ENCODE measurements around the gene SF3B1.
"Not testable (repeated sequence)": the region's sequence is repeated elsewhere in the genome, so short reads cannot be mapped to it uniquely, and the experiment has no call there.

Gene SF3B1

DNA sequence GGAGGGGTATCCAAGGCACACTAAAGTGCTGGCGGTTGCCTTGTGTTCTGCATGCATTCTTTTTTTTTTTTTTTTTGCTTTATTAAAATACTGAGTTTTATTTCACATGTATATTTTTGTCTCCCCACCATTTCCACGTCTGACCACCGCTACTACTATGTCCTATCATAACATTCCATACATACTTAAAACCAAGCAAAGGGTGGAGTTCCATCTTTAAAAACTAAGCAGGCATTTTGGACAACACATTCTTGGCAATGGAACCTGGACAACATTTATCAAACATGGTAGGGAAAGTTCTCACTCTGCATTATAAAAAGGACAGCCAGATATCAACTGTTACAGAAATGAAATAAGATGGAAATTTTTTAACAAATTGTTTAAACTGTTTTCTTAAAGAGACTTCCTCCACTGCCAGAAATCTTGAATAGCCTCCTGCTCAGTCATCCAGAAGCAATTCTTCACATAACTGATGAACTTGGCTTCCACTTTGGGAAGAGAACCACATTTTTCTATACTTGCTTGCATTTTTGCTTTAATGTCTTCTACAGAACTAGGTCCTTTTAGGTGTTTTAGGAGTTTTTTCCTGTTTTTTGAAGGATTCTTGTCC, 55.4 kb downstream of the SF3B1 start:
- not testable (repeated sequence) for DNase-seq

DNA sequence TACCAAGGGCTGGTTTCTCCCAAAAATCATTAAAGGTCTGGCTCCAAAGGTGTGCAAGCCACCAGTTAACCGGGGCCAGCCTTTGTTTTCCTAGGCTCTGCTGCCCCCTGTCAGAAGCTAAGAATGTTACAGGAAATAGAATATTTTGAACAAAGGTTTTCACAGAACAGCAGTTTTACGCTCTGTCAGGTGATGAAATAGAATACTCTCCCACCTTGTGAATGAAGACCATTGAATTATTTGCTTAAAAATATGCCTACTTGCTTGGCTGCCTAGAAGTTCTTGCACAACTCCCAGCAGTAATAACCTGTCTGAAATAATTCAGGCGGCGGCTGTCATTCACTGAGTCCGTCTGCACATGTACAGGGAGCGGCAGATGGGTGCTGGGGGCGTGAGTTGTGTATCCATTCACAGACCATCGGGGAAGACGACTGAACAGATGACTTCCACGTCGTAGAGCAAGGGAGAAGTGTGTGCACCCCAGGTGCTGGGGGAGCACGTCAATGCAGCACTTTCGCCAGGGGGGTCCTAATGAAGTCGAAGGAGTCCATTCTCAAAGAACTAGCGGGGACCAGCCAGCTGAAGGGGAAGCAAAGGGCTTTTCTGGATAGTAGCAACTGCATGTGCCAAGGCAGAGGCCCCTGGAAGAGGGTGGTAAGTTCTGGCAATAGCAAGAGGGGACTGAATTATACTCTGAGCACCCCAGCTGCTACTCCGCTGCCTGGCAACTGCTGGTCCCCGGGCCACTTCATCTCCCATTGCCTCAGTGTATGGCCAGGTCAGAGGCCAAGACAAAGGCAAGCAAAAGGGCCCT, 56.1 kb downstream of the SF3B1 start:
- peak; percentile 70 for DNase-seq

DNA sequence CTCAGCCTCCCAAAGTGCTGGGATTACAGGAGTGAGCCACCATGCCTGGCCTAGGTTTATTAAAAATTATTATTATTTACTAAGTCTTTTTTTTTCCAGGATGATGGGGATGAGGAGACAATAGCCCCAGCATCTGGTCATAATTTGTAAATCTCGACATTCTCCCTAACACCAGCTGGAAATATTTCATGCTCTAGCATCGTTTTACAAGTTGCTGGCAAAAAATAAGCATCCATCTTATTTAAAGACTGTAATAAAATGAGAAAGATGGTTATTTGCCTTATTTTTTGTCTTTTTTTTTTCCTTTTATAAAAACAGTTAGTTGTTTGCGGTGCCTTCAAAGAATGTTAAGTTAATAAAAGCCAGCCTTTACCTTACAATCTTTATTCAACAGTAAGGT, 56.7 kb downstream of the SF3B1 start:
- DNase-seq = no peak

DNA sequence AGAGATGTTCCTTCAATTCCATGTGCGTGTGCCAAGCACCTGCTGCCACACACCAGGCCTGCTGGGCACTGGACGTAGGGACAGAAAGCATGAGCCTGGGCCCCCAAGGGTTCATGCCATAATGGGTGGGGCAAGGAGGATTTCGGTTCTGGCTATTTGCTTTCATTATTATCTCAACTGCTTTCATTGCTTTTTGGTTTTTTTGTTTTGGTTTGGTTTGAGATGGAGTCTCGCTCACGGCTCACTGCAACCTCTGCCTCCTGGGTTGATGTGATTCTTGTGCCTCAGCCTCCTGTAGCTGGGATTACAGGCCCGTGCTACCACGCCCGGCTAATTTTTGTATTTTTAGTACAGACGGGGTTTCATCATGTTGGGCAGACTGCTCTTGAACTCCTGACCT, 57.2 kb downstream of the SF3B1 start:
- DNase-seq = no peak

DNA sequence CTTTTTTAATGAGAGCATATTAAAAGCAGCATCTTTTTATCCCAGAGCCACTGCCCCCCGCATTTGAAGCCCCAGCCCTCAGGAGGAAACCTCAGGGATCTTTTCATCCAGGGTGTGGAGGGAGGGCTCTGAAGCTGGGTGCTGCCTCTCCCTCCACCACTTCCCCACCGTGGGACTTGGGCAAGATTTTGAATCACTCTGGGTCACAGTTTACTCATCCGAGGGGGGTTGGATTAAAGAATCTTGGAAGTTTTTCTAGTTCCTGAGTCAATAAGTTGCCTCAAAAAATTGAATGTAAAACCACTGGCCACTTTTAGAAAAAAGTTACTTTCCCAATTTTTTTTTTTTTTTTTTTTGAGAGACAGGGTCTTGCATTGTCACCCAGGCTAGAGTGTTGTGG, 62.2 kb downstream of the SF3B1 start:
- no peak for DNase-seq

DNA sequence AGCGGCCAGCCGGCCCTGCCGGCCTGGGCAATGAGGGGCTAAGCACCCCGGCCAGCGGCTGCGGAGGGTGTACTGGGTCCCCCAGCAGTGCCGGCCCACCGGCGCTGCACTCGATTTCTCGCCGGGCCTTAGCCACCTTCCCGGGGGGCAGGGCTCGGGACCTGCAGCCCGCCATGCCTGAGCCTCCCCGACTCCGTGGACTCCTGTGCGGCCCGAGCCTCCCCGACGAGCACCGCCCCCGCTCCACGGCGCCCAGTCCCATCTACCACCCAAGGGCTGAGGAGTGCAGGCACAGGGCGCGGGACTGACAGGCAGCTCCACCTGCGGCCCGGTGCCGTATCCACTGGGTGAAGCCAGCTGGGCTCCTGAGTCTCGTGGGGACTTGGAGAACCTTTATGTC, 64.2 kb downstream of the SF3B1 start:
- not testable (repeated sequence) for DNase-seq

DNA sequence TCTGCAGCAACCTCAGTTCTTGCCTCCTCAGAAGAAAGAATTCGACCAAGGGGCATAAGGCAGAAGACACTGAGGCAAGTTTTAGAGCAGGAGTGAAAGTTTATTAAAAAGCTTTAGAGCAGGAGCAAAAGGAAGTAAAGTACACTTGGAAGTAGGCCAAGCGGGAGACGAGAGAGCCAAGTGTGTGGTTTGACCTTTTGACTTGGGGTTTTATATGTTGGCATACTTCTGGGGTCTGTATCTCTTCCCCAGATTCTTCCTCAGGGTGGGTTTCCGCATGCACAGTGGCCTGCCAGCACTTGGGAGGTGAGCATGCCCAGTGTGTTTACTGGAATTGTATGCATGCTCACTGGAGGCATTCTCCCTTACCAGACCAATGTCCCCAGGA, 64.9 kb downstream of the SF3B1 start:
- DNase-seq = no peak

DNA sequence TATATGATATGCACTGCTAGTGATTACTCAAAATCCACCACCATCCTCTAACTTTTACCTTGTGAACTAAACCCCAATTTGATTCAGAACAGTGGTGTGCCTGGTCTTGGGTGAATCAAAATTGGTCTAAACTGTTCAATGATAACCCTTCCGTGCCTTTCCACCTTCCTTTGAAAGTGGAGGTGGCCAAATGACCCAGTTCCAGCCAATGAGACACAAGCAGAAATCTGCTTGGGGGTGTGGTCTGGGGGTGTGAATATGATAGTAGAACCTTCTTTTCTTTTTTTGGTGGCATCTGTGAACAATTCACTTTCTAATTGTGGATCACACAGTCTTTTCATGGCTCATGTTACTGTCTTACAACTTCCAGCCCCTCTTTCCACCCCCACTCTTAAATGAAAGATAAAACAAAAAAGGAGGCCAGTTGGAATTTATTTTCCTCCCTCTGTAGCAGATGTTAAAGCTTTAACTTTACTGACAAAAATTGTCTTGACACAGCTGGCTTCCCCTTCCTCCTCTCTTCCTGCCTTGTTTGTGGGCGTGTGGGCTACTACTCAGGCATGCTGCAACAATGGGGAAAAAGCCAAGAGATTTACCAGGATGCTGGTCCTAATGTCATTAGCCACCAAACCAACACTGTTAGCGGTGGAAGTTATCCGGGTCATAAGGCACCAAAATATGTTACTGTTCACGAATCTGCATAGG, 65.4 kb downstream of the SF3B1 start:
- no peak for DNase-seq

DNA sequence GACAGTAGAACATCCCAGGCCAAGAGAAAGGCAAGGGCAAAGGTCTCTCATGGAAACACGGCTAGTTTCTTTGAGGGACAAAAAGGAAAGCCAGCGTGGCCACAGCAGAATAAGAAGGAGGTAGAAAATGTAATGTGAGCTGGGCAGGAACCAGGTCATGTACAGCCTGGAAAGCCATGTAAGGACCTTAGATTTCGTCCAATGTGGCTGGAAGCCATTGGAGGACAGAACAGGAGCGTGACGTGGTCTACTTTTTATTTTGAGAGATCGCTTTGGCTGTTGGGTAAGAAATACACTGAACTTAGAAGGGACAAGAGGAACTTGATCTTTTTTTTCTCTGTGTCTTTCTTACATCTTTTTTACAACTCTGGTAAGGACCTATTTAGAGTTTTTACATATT, 66.4 kb downstream of the SF3B1 start:
- no peak for DNase-seq

DNA sequence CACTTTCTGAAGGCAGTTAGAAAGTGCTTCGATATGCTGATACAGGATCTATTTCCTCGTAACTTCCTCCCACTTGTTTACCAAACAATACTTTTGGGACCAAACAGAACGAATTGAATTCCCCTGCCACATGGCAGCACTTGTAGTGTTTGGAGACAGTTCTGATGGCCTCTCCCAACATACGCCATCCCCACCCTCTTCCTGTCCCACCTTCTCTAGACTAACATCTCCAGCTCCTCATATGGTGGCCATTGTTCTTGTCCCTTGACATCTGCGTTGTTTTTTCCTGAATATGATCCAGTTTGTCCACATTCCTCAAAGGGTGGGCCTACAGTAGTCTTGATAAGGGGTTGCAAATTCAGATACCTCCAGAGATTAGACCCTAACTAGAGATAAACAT, 70.8 kb downstream of the SF3B1 start:
- no peak for DNase-seq

DNA sequence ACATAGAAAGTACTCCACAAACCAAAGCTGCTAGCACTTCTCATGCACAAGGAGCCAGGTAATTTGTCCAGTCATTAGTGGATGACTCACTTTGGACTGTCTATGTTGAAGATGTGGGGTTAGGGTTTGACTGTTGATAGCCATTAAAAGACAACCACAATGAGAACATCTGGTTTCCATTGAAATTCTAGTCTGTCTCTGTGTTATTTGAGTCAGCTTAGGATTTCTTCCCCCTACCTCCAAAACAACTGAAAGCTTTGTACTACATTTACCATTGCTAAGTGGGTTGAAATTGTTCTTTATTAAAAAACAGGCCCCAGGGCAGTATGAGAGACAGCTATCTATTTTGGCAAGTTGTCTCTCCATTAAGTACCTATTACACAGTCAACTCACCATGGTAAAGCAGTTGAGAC, 74.1 kb downstream of the SF3B1 start:
- DNase-seq = no peak

DNA sequence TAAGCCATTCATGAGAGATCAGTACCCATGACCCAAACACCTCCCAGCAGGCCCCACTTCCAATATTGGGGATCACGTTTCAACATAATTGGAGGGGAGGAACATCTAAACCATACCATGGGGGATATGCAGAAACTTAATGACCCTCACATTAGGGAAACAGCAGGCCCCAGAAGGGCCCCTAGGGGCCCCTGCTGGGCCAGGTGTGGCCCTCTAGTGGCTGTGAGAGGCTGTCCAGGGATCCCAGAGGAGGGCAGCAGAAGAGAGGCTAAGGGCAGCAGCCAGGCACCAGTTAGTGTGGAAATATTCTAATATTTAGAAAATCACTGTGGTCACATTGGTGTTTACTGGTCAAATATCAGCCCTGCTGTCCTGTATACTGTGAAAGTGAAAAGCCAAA, 75.0 kb downstream of the SF3B1 start:
- DNase-seq = no peak

DNA sequence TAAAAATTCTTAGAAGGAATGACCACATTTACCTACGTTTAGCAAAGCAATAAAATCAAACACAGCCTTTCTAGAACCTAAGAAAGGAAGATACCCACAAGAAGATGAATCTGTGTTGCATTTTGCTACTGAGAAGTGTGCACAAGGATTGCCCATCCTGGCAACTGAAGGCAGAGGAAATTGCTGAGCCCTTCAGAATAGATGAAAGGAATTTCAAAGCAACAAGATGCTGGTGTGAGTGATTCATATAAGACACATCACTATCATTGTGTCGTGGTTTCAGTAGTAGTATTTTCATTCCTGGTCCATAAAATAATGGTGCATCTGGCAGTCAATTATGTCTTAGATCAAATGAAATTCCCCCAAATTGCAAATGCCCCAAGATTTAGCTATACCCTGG, 75.9 kb downstream of the SF3B1 start:
- no peak for DNase-seq

DNA sequence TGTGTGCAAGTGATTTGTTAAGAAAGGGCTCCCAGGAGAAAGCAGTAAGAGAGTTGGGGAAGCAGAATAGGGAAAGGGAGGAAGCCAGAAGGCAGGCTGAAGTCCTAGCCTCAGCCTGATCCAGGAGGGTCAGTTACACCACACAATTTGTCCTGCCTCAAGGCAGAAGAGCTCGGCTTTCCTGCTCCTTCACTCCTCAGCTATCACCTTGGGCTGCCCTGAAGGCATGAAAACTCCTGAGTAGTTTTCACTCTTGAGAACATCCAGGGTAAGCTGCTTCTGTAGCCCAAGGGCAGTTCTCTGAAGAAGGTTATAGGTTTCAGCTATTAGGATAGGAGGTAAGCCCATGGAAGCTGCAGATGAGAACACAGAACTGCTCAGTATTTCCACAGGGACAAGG, 76.8 kb downstream of the SF3B1 start:
- DNase-seq = no peak

DNA sequence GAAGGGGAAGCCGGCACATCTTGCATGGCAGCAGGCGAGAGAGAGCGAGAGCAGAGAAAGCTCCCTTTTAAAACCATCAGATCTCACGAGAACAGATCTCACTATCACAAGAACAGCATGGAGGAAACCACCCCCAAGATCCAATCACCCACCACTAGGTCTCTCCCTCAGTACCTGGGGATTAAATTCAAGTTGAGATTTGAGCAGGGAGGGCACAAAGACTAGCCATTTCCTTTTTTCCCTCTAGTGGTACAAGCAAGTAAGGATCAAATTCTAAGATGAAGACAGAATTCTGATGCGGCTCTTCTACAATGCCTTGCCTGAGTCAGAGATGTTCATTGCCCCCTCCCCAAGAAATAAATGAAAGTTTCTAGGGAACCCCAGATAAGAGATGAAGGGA, 78.7 kb downstream of the SF3B1 start:
- DNase-seq = no peak

DNA sequence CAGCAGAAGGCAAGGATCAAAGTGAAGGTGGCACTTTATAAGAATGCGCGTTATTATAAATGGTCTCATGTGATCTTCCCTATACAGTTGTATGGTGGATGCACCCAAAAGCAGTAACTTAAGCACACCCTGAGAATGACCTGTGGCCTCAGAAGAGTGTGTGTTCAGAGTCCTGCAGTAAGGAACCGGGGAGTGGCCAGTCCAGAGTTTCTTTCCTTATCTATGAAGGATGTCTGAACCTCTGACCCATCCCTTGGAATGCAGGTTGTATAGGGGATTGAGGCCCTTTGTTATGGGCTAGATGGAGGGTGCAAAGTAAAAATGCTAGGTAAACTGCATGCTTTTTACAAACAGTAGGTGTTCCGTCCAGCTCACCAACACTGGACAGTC, 80.7 kb downstream of the SF3B1 start:
- DNase-seq = no peak

DNA sequence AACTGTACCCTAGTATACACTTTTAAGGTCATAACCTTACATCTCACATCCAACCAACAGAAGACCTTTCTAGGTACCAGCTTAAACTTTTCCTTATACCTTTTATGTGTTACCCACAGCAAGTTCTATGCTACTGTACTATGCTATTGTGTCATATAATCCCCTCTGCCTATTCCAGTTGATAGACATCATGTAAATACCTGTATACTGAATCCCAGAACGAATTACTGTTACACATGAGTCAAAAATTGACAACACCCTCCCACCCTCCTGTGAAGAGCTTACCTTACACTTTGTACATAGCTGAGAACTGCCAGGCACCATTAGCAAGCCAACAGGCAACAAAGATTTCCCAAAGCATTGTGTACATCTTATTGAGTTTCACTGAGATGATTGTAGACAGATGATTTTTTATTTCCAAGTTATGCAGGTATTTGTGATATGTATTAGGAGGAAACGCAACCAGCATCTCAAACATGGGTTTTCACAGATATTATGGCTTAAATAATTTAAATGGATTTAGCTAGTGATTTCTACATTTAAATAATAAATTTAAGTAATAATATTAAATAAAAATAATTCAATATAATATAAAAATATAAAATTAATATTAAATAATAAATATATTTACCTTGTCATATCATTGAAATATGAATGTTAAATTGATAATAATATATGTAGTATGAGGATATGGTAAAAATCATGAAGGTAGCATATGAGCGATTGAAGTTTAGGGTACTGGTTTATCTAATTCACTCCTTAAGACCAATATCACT, 81.2 kb downstream of the SF3B1 start:
- no peak for DNase-seq

DNA sequence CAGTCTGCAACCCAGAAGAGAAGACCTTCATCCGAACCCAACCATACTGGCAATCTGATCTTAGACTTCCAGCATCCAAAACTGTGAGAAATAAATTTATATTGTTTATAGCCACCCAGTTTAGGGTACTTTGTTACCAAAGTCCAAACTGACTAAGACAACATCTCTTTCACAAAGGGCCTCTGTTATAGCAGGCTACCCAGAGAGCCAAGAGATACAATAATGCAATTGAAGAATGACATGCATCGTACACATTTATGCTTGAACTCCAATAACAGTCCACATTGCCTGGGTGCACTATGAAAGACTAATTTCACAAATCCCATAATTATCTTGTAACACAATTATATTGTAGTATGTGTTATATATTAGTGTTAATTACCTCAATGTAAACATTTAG, 85.1 kb downstream of the SF3B1 start:
- DNase-seq = no peak

DNA sequence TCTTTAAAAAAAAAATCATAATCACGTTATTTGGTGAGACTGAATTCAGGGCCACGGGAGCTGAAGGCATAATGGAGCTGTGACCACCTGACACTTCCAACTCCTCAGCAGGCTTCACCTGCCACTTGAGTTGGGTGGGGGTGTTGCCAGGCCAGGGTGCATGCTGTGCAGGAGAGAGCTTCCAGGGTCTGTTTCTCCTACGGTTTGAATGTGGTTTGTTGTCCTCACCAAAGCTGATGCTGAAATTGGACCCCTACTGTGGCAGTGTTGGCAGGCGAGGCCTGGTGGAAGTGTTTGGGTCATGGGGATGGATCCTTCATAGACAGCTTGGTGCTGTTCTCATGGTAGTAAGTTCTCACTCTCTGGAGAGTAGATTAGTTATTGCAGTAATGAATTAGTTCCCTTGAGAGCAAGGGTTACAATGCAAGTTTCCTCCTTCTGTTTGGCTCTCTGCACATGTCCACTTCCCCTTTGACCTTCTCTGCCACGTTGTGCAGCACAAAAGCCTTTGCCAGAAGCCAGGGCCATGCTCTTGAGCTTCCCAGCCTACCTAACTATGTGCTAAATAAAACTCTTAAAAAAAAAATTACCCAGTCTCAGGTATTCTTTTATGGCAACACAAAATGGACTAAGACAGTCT, 86.0 kb downstream of the SF3B1 start:
- DNase-seq = no peak

DNA sequence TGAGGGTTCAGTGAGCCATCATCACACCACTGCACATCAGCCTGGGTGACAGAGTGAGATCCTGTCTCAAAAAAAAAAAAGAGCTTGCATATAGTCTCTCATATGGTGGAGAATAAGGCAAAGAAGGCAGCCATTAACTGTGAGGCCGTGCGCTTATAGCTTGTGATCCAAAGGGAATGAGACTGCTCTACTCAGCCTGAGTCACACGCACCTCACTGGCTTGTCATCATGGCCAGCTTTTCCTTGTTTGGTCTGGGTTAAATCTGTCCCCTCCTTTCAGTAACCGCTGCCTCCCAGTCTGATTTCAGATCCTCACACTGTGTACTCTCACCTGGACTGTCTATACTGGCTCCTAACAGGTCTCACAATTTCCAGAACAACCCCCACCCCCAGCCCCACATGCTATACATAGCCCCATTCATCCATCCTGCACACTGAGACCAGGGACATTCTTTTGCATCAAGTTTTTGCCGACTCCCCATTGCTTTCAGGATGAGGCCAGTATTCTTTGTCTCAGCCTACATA, 88.9 kb downstream of the SF3B1 start:
- no peak for DNase-seq

DNA sequence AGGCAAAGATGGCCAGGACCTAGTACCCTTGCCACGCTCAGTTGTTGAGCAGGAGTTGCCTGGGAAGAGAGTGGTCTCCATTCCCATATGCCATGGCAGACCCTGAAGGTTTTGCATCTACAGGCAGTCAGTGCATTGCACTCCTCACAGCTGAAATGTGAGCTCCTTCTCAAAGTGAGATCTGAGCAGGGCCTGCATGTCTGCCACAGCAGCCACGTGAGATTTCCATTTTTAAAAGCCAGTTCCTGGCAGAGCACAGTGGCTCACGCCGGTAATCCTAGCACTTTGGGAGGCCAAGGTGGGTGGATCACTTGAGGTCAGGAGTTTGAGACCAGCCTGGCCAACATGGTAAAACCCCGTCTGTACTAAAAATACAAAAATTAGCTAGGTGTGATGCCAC, 90.9 kb downstream of the SF3B1 start:
- DNase-seq = not testable (repeated sequence)

DNA sequence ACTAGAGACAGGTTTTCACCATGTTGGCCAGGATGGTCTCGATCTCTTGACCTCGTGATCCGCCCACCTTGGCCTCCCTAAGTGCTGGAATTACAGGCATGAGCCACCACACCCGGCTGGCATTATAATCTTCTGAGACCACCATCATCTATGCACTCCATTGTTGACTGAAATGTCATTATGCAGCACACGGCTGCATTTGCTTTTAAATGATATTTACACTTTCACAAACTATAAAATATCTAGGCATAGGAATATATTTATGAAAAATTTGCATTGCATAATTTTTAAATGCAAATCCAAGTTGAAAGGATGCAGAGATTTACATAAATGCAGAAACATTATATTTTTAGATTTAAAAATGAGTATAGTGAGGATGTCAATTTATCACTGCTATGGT, 94.2 kb downstream of the SF3B1 start:
- no peak for DNase-seq
